Measurements from ENCODE around the gene SZRD1. TPM values are rescaled to one million over a fixed set of nuclear protein-coding genes. Genes with fewer than 3 reads are reported as not detected.

The SZRD1 gene
- total RNA-seq, 4 donors from 2014 or later: 48.0 to 59.5 (median 58.0) TPM

- no peak overlapping the region for H3K27ac ChIP-seq
- no peak for TF ChIP-seq POLR2A (IDR thresholded peaks at IDR 0.05)
- no peak for TF ChIP-seq EP300 (IDR thresholded peaks at IDR 0.05)
- no peak for TF ChIP-seq POLR2AphosphoS5 (IDR thresholded peaks at IDR 0.05)
- no peak for TF ChIP-seq CTCF (IDR thresholded peaks at IDR 0.05)
- no peaks in the 10 kb centered on the region for H3K4me1 ChIP-seq
- no peak for DNase-seq (ENCODE audit: low spot score in 2 of 2)
- 81% methylated on average over 15 of the region's 25 CpGs for WGBS
- no peaks in the 10 kb centered on the region for H3K36me3 ChIP-seq
- H3K9me3 ChIP-seq: no peaks in the 10 kb centered on the region
- H3K27me3 ChIP-seq: no peaks in the 10 kb centered on the region
- H3K4me3 ChIP-seq: no peak overlapping the region
Measured at GRCh38 chr1:16409536-16410152, 42.6 kb downstream of the SZRD1 start.

- H3K27me3 ChIP-seq: no peaks in the 10 kb centered on the region
- TF ChIP-seq POLR2A (IDR thresholded peaks at IDR 0.05) (no peak), POLR2AphosphoS5 (IDR thresholded peaks at IDR 0.05) (no peak), EP300 (IDR thresholded peaks at IDR 0.05) (no peak), CTCF (IDR thresholded peaks at IDR 0.05) (no peak)
- no peak for DNase-seq (ENCODE audit: low spot score in 2 of 2)
- H3K4me3 ChIP-seq: no peak overlapping the region
- no peaks in the 10 kb centered on the region for H3K4me1 ChIP-seq
- H3K36me3 ChIP-seq: no peaks in the 10 kb centered on the region
- H3K9me3 ChIP-seq: no peaks in the 10 kb centered on the region
- H3K27ac ChIP-seq: no peak overlapping the region
- 100% methylated on average over 5 of the region's 5 CpGs for WGBS
Measured at GRCh38 chr1:16410803-16411202, 43.8 kb downstream of the SZRD1 start.

- no peak overlapping the region for H3K4me3 ChIP-seq
- H3K4me1 ChIP-seq: no peaks in the 10 kb centered on the region
- no peaks in the 10 kb centered on the region for H3K36me3 ChIP-seq
- no peak for DNase-seq (ENCODE audit: low spot score in 2 of 2)
- H3K27ac ChIP-seq: no peak overlapping the region
- no peaks in the 10 kb centered on the region for H3K9me3 ChIP-seq
- 92% methylated on average over 3 of the region's 3 CpGs for WGBS
- H3K27me3 ChIP-seq: no peaks in the 10 kb centered on the region
- no peak for TF ChIP-seq CTCF (IDR thresholded peaks at IDR 0.05)
- TF ChIP-seq POLR2AphosphoS5 (IDR thresholded peaks at IDR 0.05): no peak
- TF ChIP-seq POLR2A (IDR thresholded peaks at IDR 0.05): no peak
- no peak for TF ChIP-seq EP300 (IDR thresholded peaks at IDR 0.05)
Measured at GRCh38 chr1:16413191-16413590, 46.1 kb downstream of the SZRD1 start.

GRCh38 chr1:16418823-16419425 is 51.9 kb downstream of the SZRD1 start:
- no peak overlapping the region for H3K27ac ChIP-seq
- no peaks in the 10 kb centered on the region for H3K9me3 ChIP-seq
- no peaks in the 10 kb centered on the region for H3K27me3 ChIP-seq
- TF ChIP-seq POLR2A (IDR thresholded peaks at IDR 0.05): no peak
- TF ChIP-seq EP300 (IDR thresholded peaks at IDR 0.05): no peak
- no peak for TF ChIP-seq POLR2AphosphoS5 (IDR thresholded peaks at IDR 0.05)
- TF ChIP-seq CTCF (IDR thresholded peaks at IDR 0.05): no peak
- no peak overlapping the region for H3K4me3 ChIP-seq
- H3K4me1 ChIP-seq: peaks cover 3% of the 10 kb centered on the region
- 85% methylated on average over 7 of the region's 7 CpGs for WGBS
- no peak for DNase-seq (ENCODE audit: low spot score in 2 of 2)
- no peaks in the 10 kb centered on the region for H3K36me3 ChIP-seq

- 66% methylated on average over 9 of the region's 9 CpGs for WGBS
- no peak for DNase-seq (ENCODE audit: low spot score in 2 of 2)
Measured at GRCh38 chr1:16420424-16421118, 53.5 kb downstream of the SZRD1 start.

More at GRCh38 chr1:16420424-16421118, 53.5 kb downstream of the SZRD1 start:
- peaks cover 3% of the 10 kb centered on the region for H3K4me1 ChIP-seq
- no peaks in the 10 kb centered on the region for H3K9me3 ChIP-seq
- H3K27me3 ChIP-seq: no peaks in the 10 kb centered on the region
- TF ChIP-seq CTCF (IDR thresholded peaks at IDR 0.05) (no peak), POLR2AphosphoS5 (IDR thresholded peaks at IDR 0.05) (no peak), POLR2A (IDR thresholded peaks at IDR 0.05) (no peak), EP300 (IDR thresholded peaks at IDR 0.05) (no peak)
- H3K4me3 ChIP-seq: no peak overlapping the region
- H3K36me3 ChIP-seq: no peaks in the 10 kb centered on the region
- H3K27ac ChIP-seq: no peak overlapping the region

Data from suprapubic skin (tissue), 4 donors.